DMS153 (cell line): ENCODE measurements around the gene PGA3.
"Not testable (repeated sequence)": the region's sequence is repeated elsewhere in the genome, so short reads cannot be mapped to it uniquely, and the experiment has no call there.

Experiments
- DNase-seq: peaks from one replicate; lab custom pipeline; 2025; lab: John Stamatoyannopoulos, UW

The PGA3 gene

GRCh38 chr11:61250796-61251765 is 47.8 kb downstream of the PGA3 start:
- not testable (repeated sequence) for DNase-seq

- DNase-seq, result not testable (repeated sequence)
Observed at GRCh38 chr11:61252332-61252731, 49.0 kb downstream of the PGA3 start.

GRCh38 chr11:61254403-61255025 is 51.2 kb downstream of the PGA3 start:
- no peak for DNase-seq

DNA sequence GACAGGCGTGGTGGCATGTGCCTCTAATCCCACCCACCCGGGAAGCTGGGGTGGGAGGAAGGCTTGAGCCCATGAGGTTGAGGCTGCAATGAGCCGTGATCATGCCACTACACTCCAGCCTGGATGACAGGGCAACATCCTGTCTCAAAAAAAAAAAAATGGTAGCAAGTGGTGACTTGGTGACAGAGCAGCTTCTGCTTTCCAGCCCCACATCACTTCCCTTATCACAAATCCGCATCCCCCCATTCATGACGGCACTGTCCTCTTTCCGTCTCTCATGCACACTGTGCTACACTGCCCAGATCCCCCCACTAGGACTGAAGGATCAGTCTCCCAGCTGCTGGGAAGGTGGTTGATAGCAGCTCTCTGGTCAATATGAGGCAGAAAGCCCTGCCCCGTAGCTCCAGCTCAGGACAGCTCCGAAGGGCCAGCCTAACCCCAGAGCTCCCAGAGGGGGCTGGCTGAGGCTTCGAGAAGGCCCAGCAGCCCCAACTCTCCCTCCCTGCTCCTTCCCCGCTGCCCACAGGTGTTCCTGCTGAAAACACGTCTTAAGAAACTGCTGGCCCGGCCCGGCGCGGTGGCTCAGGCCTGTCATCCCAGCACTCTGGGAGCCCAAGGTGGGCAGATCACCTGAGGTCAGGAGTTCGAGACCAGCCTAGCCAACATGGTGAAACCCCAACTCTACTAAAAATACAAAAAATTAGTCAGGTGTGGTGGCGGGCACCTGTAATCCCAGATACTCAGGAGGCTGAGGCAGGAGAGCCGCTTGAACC is 53.6 kb downstream of the PGA3 start:
- DNase-seq, result no peak

DNA sequence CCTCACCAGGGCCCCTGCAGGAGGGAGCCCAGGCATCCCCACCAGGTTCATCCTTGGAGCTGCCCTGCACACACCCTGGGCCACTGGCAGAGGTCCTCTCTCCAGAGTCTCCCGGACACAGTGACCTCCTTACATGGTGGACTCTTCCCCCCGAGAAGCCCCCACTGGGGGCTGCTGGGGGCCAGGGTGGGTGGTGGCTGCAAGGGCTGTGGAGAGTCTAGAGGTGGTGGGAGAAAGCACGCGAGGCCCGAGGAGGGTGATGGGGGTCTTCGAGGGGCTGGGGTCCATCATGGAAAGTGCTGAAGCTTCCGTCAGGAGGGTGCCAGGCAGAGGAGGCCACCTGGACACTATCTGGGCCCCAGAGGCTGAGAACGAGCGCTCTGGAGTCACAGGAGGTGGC is 55.2 kb downstream of the PGA3 start:
- no peak for DNase-seq

GRCh38 chr11:61259363-61259762 is 56.0 kb downstream of the PGA3 start:
- no peak for DNase-seq
